Suprapubic skin (tissue), 4 donors: ENCODE measurements around the gene FUT3. TPM values are rescaled to one million over a fixed set of nuclear protein-coding genes. Genes with fewer than 3 reads are reported as not detected.

Source experiments
- DNase-seq, 2 donors: peaks; one replicate each; pipeline ENCODE4 v3.0.0-alpha.2; 2019; ENCODE audit warnings: low spot score in 2 of 2
- H3K27ac ChIP-seq: fragments of 200-600 bp; sonication (generic); one replicate; pipeline ENCODE4 v1.5.1; 2019
- H3K27me3 ChIP-seq: fragments of 200-600 bp; sonication (generic); one replicate; pipeline ENCODE4 v1.5.1; 2019
- H3K36me3 ChIP-seq: fragments of 200-600 bp; sonication (generic); one replicate; pipeline ENCODE4 v1.5.1; 2019
- H3K4me1 ChIP-seq: fragments of 200-600 bp; sonication (generic); one replicate; pipeline ENCODE4 v1.5.1; 2019
- H3K4me3 ChIP-seq: fragments of 200-600 bp; sonication (generic); one replicate; pipeline ENCODE4 v1.5.1; 2019; ENCODE audit warnings: mild to moderate bottlenecking
- H3K9me3 ChIP-seq: fragments of 200-600 bp; sonication (generic); one replicate; pipeline ENCODE4 v1.5.1; 2019
- CTCF ChIP-seq, 2 donors: fragments of 200-600 bp in 1 of 2; fragments of 450-650 bp in 1 of 2; sonication (generic) in 1 of 2; IDR thresholded peaks; one replicate each; pipeline ENCODE4 v1.5.1; 2016 to 2019; ENCODE audit warnings: antibody characterized with exemption in 2 of 2, mild to moderate bottlenecking in 1 of 2, moderate library complexity in 1 of 2
- EP300 ChIP-seq: sonication (generic); formaldehyde crosslinking; IDR thresholded peaks from one replicate; pipeline ENCODE4 v1.6.1; 2017; ENCODE audit warnings: antibody characterized with exemption
- POLR2A ChIP-seq, 2 donors: fragments of 450-650 bp; IDR thresholded peaks; one replicate each; pipeline ENCODE4 v1.6.1; 2017; ENCODE audit warnings: antibody characterized with exemption in 2 of 2, mild to moderate bottlenecking in 2 of 2, moderate library complexity in 2 of 2
- POLR2AphosphoS5 ChIP-seq, 3 donors: sonication (generic); formaldehyde crosslinking; IDR thresholded peaks; one replicate each; pipeline ENCODE4 v1.6.1; 2017; ENCODE audit warnings: antibody characterized with exemption in 3 of 3
- WGBS: methylation state at CpG from one replicate; pipeline ENCODE4 v1.1.5; 2018; 5-methylcytosine and 5-hydroxymethylcytosine counted together
- total RNA-seq, 4 donors: library from RNA; depleted of rRNA; stranded (reverse); fragments of >200 nt; gene quantifications; one replicate each; pipeline ENCODE4 v1.1.0, GENCODE V29; 2016

The FUT3 gene
- 1 to 10 TPM in 3 of 4 donors, under 1 TPM in 1; 0.93 to 3.6 (median 1.4) TPM for total RNA-seq

GRCh38 chr19:5851302-5851701 lies at the start of gene FUT3:
Gene FUT3 (minus strand): TSS chr19:5851449.
- no peak for TF ChIP-seq CTCF (IDR thresholded peaks at IDR 0.05)
- no peak for TF ChIP-seq POLR2AphosphoS5 (IDR thresholded peaks at IDR 0.05)
- no peak for TF ChIP-seq POLR2A (IDR thresholded peaks at IDR 0.05)
- TF ChIP-seq EP300: no peak
- no peak within 1 kb of the TSS for H3K27ac ChIP-seq
- peaks cover 5% of the 10 kb centered on the region for H3K27me3 ChIP-seq
- H3K9me3 ChIP-seq: no peaks in the 10 kb centered on the region
- no peak within 1 kb of the TSS for H3K4me3 ChIP-seq
- DNase-seq: no peak
- no peaks in the 10 kb centered on the region for H3K36me3 ChIP-seq
- 67% methylated on average over 10 of the region's 10 CpGs for WGBS
- peaks cover 6% of the 10 kb centered on the region for H3K4me1 ChIP-seq

GRCh38 chr19:5900976-5901375 lies 49.7 kb upstream of the FUT3 start:
- peaks cover 22% of the 10 kb centered on the region for H3K36me3 ChIP-seq
- no peaks in the 10 kb centered on the region for H3K9me3 ChIP-seq
- WGBS: 85% methylated on average over 8 of the region's 8 CpGs
- no peak for DNase-seq
- H3K27ac ChIP-seq: no peak overlapping the region
- H3K4me1 ChIP-seq: peaks cover 35% of the 10 kb centered on the region
- TF ChIP-seq EP300: no peak
- no peak for TF ChIP-seq POLR2AphosphoS5 (IDR thresholded peaks at IDR 0.05)
- TF ChIP-seq POLR2A (IDR thresholded peaks at IDR 0.05): no peak
- TF ChIP-seq CTCF (IDR thresholded peaks at IDR 0.05): no peak
- no peaks in the 10 kb centered on the region for H3K27me3 ChIP-seq
- H3K4me3 ChIP-seq: no peak overlapping the region

- Histone ChIP-seq H3K27me3 (no peaks in the 10 kb centered on the region), H3K36me3 (peaks cover 33% of the 10 kb centered on the region), H3K4me1 (peaks cover 27% of the 10 kb centered on the region), H3K9me3 (no peaks in the 10 kb centered on the region), H3K4me3 (no peak overlapping the region), H3K27ac (no peak overlapping the region)
- peak in 1 of 2 donors; percentile 53 for DNase-seq
- 91% methylated on average over 11 of the region's 13 CpGs for WGBS
- TF ChIP-seq EP300 (no peak), POLR2AphosphoS5 (IDR thresholded peaks at IDR 0.05) (no peak), POLR2A (IDR thresholded peaks at IDR 0.05) (no peak), CTCF (IDR thresholded peaks at IDR 0.05) (no peak)
Observed at GRCh38 chr19:5899728-5900526, 48.7 kb upstream of the FUT3 start.

- Histone ChIP-seq H3K27ac (no peak overlapping the region), H3K4me1 (peaks cover 38% of the 10 kb centered on the region), H3K27me3 (peaks cover 2% of the 10 kb centered on the region), H3K4me3 (no peak overlapping the region), H3K36me3 (peaks cover 37% of the 10 kb centered on the region), H3K9me3 (no peaks in the 10 kb centered on the region)
- WGBS: 82% methylated on average over 12 of the region's 30 CpGs
- DNase-seq: peak in 1 of 2 donors; percentile 49
- TF ChIP-seq CTCF (IDR thresholded peaks at IDR 0.05) (no peak), POLR2A (IDR thresholded peaks at IDR 0.05) (no peak), EP300 (no peak), POLR2AphosphoS5 (IDR thresholded peaks at IDR 0.05) (no peak)
Observed at GRCh38 chr19:5897189-5897969, 46.1 kb upstream of the FUT3 start.
